HepG2 (cell line): ENCODE data around the gene TPPP3. TPM values are rescaled to one million over a fixed set of nuclear protein-coding genes. Genes with fewer than 3 reads are reported as not detected.

ENCODE experiments used
- EZH2 ChIP-seq: conservative IDR thresholded peaks from 2 replicates; pipeline ENCODE4 v1.6.1; 2012; ENCODE audit warnings: mild to moderate bottlenecking, low read depth, low read length, moderate library complexity
- GATAD2A ChIP-seq: IDR thresholded peaks from 2 replicates; pipeline ENCODE4 v1.6.1; 2016
- GLMP ChIP-seq: sonication (generic); formaldehyde crosslinking; IDR thresholded peaks from 2 replicates; pipeline ENCODE4 v1.9.0; 2021; ENCODE audit warnings: missing genetic modification reagents, mild to moderate bottlenecking, borderline replicate concordance
- GMEB2 ChIP-seq: IDR thresholded peaks from 2 replicates; pipeline ENCODE4 v1.6.1; 2016; ENCODE audit warnings: missing biosample characterization, missing genetic modification reagents, low read depth
- HIC2 ChIP-seq: sonication (generic); formaldehyde crosslinking; IDR thresholded peaks from 2 replicates; pipeline ENCODE4 v1.9.0; 2022; ENCODE audit warnings: low read depth, missing genetic modification reagents
- MAZ ChIP-seq, 2 experiments: sonication (generic) in 1 of 2; formaldehyde crosslinking in 1 of 2; IDR thresholded peaks; 2 replicates each; pipeline versions ENCODE4 v1.5.0 to v1.6.1; 2012 to 2020; ENCODE audit warnings: low read depth in 2 of 2, mild to moderate bottlenecking in 2 of 2, borderline replicate concordance in 1 of 2, improper control_type of control experiment in 1 of 2, low read length in 1 of 2, missing genetic modification reagents in 1 of 2, moderate library complexity in 1 of 2
- NBN ChIP-seq: fragments of 450-650 bp; conservative IDR thresholded peaks from 2 replicates; pipeline ENCODE4 v1.6.1; 2017
- NCOA5 ChIP-seq: sonication (generic); formaldehyde crosslinking; IDR thresholded peaks from 2 replicates; pipeline ENCODE4 v1.4.0; 2020; ENCODE audit warnings: missing genetic modification reagents
- NR3C1 ChIP-seq: sonication (generic); formaldehyde crosslinking; IDR thresholded peaks from 2 replicates; pipeline ENCODE4 v1.4.0; 2020; ENCODE audit warnings: missing genetic modification reagents
- PPARG ChIP-seq: conservative IDR thresholded peaks from 2 replicates; pipeline ENCODE4 v1.6.1; 2016; ENCODE audit warnings: missing biosample characterization, missing genetic modification reagents
- RELA ChIP-seq: sonication (generic); formaldehyde crosslinking; IDR thresholded peaks from 2 replicates; pipeline ENCODE4 v1.4.0; 2020; ENCODE audit warnings: missing genetic modification reagents
- SMAD3 ChIP-seq: sonication (generic); formaldehyde crosslinking; IDR thresholded peaks from 2 replicates; pipeline ENCODE4 v1.4.0; 2020; ENCODE audit warnings: missing genetic modification reagents
- SRSF9 ChIP-seq: fragments of 200-400 bp; formaldehyde crosslinking; IDR thresholded peaks from 2 replicates; pipeline ENCODE4 v1.6.1; 2018; ENCODE audit warnings: borderline replicate concordance, mild to moderate bottlenecking, low read depth, low read length; ENCODE audit not compliant: insufficient read depth, poor library complexity, severe bottlenecking
- TCF7 ChIP-seq: sonication (generic); IDR thresholded peaks from 2 replicates; pipeline ENCODE4 v1.6.1; 2016; ENCODE audit warnings: antibody characterized with exemption, low read depth
- YEATS2 ChIP-seq: sonication (generic); formaldehyde crosslinking; IDR thresholded peaks from 2 replicates; pipeline ENCODE4 v1.4.0; 2020; ENCODE audit warnings: missing genetic modification reagents, borderline replicate concordance
- ZBTB20 ChIP-seq: sonication (generic); formaldehyde crosslinking; IDR thresholded peaks from 2 replicates; pipeline ENCODE4 v1.8.1; 2023; ENCODE audit warnings: missing genetic modification reagents, low read depth, mild to moderate bottlenecking, borderline replicate concordance
- ZFY ChIP-seq: sonication (generic); formaldehyde crosslinking; IDR thresholded peaks from 2 replicates; pipeline ENCODE4 v1.4.0; 2020; ENCODE audit warnings: missing genetic modification reagents
- ZNF552 ChIP-seq: sonication (generic); formaldehyde crosslinking; IDR thresholded peaks from 2 replicates; pipeline ENCODE4 v1.9.0; 2022; ENCODE audit warnings: missing genetic modification reagents, mild to moderate bottlenecking, borderline replicate concordance
- polyA plus RNA-seq, 8 experiments: library from polyadenylated mRNA; depleted of rRNA in 3 of 8; stranded (reverse) in 7 of 8; unstranded in 1 of 8; fragments of >200 nt; fragmentation: Illumina TruSeq in 4 of 8; extraction: Trizol in 4 of 8; gene quantifications; 2 replicates each; pipeline versions ENCODE4 v1.2.1 to v1.2.3, GENCODE V29; 2011 to 2016; ENCODE audit warnings: low read depth in 4 of 8, missing spikeins in 1 of 8, mixed read lengths in 1 of 8; ENCODE audit not compliant: insufficient read depth in 1 of 8
- total RNA-seq, 5 experiments: library from RNA; depleted of rRNA; stranded (reverse); fragments of >200 nt; fragmentation: Illumina TruSeq; extraction: Trizol; gene quantifications; 2 replicates each; pipeline ENCODE4 v1.2.3, GENCODE V29; 2016; ENCODE audit warnings: low read depth in 1 of 5
- TF ChIP-seq, protein P1 (sequence below): sonication (generic); formaldehyde crosslinking; IDR thresholded peaks from 2 replicates; pipeline ENCODE4 v1.4.0; 2020; ENCODE audit warnings: missing genetic modification reagents, mild to moderate bottlenecking, borderline replicate concordance
- TF ChIP-seq, protein P2 (sequence below): sonication (generic); formaldehyde crosslinking; conservative IDR thresholded peaks from 2 replicates; pipeline ENCODE4 v1.5.0; 2020; ENCODE audit warnings: missing genetic modification reagents

The TPPP3 gene
- total and polyA plus RNA-seq, 2 of the 13 experiments (the other 11 are each of a cell fraction or from before 2014, with no cell fraction given): 0.16 to 0.44 TPM

DNA sequence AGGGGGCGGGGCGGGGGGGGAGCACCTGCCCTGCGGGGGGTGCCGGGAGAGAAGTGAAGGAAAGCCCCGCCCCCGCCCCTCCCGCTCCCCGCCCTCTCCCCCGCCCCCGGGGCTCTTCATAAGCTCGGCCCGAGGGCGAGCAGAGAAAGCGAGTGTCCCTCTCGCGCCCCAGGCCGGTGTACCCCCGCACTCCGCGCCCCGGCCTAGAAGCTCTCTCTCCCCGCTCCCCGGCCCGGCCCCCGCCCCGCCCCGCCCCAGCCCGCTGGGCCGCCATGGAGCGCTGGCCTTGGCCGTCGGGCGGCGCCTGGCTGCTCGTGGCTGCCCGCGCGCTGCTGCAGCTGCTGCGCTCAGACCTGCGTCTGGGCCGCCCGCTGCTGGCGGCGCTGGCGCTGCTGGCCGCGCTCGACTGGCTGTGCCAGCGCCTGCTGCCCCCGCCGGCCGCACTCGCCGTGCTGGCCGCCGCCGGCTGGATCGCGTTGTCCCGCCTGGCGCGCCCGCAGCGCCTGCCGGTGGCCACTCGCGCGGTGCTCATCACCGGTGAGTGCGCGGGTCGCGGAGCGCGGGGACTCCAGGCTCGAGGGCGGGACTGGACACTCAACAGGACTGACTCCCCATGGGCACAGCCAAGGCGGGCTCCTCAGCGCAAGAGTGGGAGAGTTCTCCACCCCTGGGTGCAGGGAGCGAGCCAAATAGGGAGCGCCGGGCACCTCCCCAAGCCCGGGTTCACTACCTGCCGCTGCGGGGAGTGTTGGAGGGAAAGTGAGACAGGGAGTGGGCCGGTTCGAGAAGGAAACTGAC is 37.9 kb upstream of the TPPP3 start, which contains the start of gene HSD11B2 (continued):
- TF ChIP-seq SRSF9: no peak
- no peak for TF ChIP-seq NR3C1 (CRISPR knock-in tag)
- TF ChIP-seq, protein P1, sequence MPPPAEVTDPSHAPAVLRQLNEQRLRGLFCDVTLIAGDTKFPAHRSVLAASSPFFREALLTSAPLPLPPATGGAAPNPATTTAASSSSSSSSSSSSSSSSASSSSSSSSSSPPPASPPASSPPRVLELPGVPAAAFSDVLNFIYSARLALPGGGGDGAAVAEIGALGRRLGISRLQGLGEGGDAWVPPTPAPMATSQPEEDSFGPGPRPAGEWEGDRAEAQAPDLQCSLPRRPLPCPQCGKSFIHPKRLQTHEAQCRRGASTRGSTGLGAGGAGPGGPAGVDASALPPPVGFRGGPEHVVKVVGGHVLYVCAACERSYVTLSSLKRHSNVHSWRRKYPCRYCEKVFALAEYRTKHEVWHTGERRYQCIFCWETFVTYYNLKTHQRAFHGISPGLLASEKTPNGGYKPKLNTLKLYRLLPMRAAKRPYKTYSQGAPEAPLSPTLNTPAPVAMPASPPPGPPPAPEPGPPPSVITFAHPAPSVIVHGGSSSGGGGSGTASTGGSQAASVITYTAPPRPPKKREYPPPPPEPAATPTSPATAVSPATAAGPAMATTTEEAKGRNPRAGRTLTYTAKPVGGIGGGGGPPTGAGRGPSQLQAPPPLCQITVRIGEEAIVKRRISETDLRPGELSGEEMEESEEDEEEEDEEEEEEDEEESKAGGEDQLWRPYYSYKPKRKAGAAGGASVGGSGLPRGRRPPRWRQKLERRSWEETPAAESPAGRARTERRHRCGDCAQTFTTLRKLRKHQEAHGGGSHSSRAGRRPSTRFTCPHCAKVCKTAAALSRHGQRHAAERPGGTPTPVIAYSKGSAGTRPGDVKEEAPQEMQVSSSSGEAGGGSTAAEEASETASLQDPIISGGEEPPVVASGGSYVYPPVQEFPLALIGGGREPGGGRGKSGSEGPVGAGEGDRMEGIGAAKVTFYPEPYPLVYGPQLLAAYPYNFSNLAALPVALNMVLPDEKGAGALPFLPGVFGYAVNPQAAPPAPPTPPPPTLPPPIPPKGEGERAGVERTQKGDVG (CRISPR knock-in tag): no peak
- no peak for TF ChIP-seq GMEB2 (CRISPR knock-in tag)
- TF ChIP-seq NCOA5 (CRISPR knock-in tag): no peak
- no peak for TF ChIP-seq EZH2
- no peak for TF ChIP-seq SMAD3 (CRISPR knock-in tag)
- TF ChIP-seq ZFY (CRISPR knock-in tag): peak; percentile 70; the same call in 1 of the 2 replicates
- TF ChIP-seq, protein P2, sequence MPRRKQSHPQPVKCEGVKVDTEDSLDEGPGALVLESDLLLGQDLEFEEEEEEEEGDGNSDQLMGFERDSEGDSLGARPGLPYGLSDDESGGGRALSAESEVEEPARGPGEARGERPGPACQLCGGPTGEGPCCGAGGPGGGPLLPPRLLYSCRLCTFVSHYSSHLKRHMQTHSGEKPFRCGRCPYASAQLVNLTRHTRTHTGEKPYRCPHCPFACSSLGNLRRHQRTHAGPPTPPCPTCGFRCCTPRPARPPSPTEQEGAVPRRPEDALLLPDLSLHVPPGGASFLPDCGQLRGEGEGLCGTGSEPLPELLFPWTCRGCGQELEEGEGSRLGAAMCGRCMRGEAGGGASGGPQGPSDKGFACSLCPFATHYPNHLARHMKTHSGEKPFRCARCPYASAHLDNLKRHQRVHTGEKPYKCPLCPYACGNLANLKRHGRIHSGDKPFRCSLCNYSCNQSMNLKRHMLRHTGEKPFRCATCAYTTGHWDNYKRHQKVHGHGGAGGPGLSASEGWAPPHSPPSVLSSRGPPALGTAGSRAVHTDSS (CRISPR knock-in tag): no peak
- TF ChIP-seq TCF7: no peak
- no peak; the same call in 1 of the 2 replicates for TF ChIP-seq HIC2 (CRISPR knock-in tag)
- TF ChIP-seq GATAD2A: no peak
- no peak for TF ChIP-seq YEATS2
- no peak for TF ChIP-seq RELA (CRISPR knock-in tag)
- no peak for TF ChIP-seq ZNF552 (CRISPR knock-in tag)
- no peak for TF ChIP-seq ZBTB20 (CRISPR knock-in tag)
- peak; percentile 21; the same call in 1 of the 2 replicates for TF ChIP-seq MAZ (IDR thresholded peaks at IDR 0.05; ENCODE audit: borderline replicate concordance, low read depth, low read length)
- TF ChIP-seq MAZ (CRISPR knock-in tag; IDR thresholded peaks at IDR 0.05; ENCODE audit: low read depth): no peak
- TF ChIP-seq PPARG (CRISPR knock-in tag): no peak
- no peak for TF ChIP-seq NBN
- no peak for TF ChIP-seq GLMP (CRISPR knock-in tag)
